ENCODE results near the gene KCNK15. TPM values are rescaled to one million over a fixed set of nuclear protein-coding genes. Genes with fewer than 3 reads are reported as not detected.

The KCNK15 gene
- total RNA-seq, 1 donor from 2014 or later, result not detected

GRCh38 chr20:44788706-44789456, 43.2 kb downstream of the KCNK15 start:
- no peak for DNase-seq (ENCODE audit: low read depth in 2 of 2)

- DNase-seq (ENCODE audit: low read depth in 2 of 2), result no peak
These were observed 45.2 kb downstream of the KCNK15 start for GRCh38 chr20:44790638-44791393.

GRCh38 chr20:44792796-44793195, 47.1 kb downstream of the KCNK15 start:
- no peak for DNase-seq (ENCODE audit: low read depth in 2 of 2)

GRCh38 chr20:44795836-44796235, 50.2 kb downstream of the KCNK15 start:
- DNase-seq (ENCODE audit: low read depth in 2 of 2), result no peak

- no peak for DNase-seq (ENCODE audit: low read depth in 2 of 2)
These were observed 50.6 kb downstream of the KCNK15 start for GRCh38 chr20:44796311-44796710.

GRCh38 chr20:44796758-44797457, 51.2 kb downstream of the KCNK15 start:
- DNase-seq (ENCODE audit: low read depth in 2 of 2), result no peak

GRCh38 chr20:44799691-44800090, 54.0 kb downstream of the KCNK15 start:
- no peak for DNase-seq (ENCODE audit: low read depth in 2 of 2)

GRCh38 chr20:44800391-44801046, 54.9 kb downstream of the KCNK15 start:
- no peak for DNase-seq (ENCODE audit: low read depth in 2 of 2)

Other genes starting within 250 kb of the KCNK15 start
- gene SERINC3, start 223.8 kb upstream of the KCNK15 start, total RNA-seq, result 106 and 135 TPM in 2 replicates
- 151 and 182 TPM in 2 replicates for gene PKIG, start 163.3 kb upstream of the KCNK15 start, total RNA-seq
- gene ADA, start 94.2 kb upstream of the KCNK15 start, total RNA-seq, result 22.9 and 29.8 TPM in 2 replicates
- gene CCN5, start 30.5 kb upstream of the KCNK15 start, total RNA-seq, result not detected in 2 replicates
- not detected in 2 replicates for gene RIMS4, start 64.7 kb downstream of the KCNK15 start, total RNA-seq
- 92.7 and 117 TPM in 2 replicates for gene YWHAB, start 139.8 kb downstream of the KCNK15 start, total RNA-seq
- gene PABPC1L, start 164.2 kb downstream of the KCNK15 start, total RNA-seq, result 0.64 and 1.3 TPM in 2 replicates
- gene TOMM34, start 214.5 kb downstream of the KCNK15 start, total RNA-seq, result 14.0 and 20.5 TPM in 2 replicates
- gene STK4, start 220.6 kb downstream of the KCNK15 start, total RNA-seq, result 13.7 and 14.3 TPM in 2 replicates